A204.1 (cell line): ENCODE measurements around the gene UBXN6.

Experiments used
- FAIRE-seq: peaks from 2 replicates; lab custom pipeline; 2012; peaks lifted over from hg19 to GRCh38; lab: Jason Lieb, UNC

UBXN6 gene

GRCh38 chr19:4456843-4457653 is 546 bp downstream of the UBXN6 start:
- no peak for FAIRE-seq

- no peak for FAIRE-seq
These were observed 1.1 kb downstream of the UBXN6 start for GRCh38 chr19:4456476-4456842.

- FAIRE-seq, result no peak
These were observed 1.7 kb downstream of the UBXN6 start for GRCh38 chr19:4455719-4456475.

- FAIRE-seq, result no peak
These were observed 2.6 kb downstream of the UBXN6 start for GRCh38 chr19:4454747-4455718.

- no peak for FAIRE-seq
These were observed 4.1 kb downstream of the UBXN6 start for GRCh38 chr19:4453232-4454179.

DNA sequence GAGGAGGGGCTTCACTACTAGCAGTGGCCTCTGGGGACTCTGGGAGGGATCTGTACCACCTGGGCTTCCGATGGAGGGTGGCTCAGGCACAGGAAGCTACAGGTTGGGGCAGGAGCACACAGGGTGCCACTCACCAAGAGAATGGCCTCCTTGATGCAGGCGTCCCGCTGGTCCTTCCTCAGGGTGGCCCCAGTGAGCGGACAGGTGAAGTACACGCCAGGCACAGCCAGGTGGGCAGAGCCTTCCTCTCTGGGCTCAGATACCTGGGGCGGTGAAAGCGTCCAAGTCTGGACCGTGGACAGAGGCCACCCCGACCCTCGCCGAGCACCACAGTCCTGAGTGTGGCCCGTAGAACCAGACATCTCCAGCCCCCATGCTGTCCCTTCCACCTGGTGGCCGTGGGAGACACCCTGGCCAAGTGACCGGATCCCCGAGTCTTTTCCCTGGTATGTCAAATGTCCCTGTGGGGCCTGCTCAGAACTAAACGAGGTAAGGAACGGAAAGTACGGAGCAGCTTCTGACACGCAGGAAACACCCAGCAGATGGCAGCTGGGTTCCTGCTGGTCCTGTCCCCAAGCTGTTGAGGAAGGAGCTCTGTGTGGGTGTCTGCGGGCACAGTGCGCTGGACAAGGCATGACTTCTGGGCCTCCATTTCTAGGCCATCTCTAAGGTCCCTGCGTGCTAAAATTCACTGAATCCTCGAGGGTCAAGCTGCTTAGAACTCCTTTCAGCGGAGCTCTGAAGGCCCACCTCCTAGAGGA is 5.2 kb downstream of the UBXN6 start:
- no peak for FAIRE-seq

GRCh38 chr19:4449639-4450028 is 8.0 kb downstream of the UBXN6 start:
- FAIRE-seq, result no peak

DNA sequence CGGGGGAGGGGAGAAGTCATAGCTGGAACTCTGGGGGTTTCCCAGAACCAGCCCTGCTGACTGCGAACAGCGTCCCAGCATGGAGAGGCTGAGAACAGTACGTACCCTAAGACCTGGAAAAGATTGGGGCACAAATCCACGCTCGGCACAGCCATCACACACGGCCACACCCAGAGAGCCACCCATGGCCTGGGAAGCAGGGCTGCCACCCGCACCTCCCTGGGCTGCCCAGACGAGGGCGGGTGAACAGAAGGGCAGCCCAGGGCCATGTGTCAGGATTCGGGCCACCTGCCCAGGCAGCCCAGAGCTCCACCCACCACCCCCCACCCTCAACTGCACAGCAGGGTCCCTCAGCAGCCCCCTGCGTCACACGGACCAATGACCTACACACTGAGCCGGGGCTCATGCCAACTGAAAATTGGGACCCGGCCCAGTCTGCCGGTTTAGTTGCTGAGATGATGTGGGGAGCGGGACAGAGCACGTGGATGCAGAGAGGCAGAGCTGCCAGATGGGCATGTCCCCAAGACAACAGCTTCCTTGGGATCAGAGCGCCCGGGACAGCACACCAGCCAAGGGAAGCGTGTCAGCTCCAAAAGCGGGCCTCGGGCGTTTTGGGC is 8.5 kb downstream of the UBXN6 start:
- no peak for FAIRE-seq

DNA sequence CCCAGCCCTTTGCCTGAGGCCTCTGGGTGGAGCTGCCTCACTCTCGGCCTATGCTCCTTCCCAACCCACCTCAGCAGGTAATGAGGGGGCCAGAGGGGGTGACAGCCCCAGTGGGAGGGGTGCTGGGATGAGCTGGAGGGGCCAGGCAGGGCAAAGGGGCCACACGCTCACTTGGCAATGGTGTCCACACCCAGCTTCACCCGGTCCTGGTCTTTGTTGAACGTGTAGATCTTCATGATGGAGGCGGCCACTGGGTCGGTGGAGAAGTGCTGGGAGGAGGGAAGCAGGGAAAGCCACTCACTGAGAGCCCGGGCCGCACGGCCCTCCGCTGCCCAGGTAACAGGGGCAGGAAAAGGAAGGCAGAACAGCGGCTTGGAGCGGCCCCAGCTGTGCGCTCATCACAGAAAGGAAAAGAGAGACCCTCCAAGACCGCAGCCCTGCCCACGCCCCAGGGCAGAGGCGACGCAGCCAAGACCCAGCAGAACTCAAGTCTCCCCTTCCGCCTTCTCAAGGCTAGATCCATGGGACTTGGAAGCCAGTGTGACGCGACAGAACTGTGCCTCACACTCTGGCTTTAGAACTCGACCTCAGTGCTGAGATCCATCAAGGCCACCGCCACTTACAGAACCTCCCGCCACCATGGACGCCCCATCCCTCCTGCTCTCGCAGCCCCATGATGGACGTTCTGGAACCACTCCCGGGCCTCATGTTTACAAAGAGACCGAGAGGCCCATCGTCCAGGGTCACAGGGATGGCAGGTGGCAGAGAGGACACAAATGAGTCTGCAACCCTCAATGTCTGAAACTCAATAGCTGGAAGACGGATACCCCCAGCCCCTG is 9.2 kb downstream of the UBXN6 start:
- FAIRE-seq, result no peak

DNA sequence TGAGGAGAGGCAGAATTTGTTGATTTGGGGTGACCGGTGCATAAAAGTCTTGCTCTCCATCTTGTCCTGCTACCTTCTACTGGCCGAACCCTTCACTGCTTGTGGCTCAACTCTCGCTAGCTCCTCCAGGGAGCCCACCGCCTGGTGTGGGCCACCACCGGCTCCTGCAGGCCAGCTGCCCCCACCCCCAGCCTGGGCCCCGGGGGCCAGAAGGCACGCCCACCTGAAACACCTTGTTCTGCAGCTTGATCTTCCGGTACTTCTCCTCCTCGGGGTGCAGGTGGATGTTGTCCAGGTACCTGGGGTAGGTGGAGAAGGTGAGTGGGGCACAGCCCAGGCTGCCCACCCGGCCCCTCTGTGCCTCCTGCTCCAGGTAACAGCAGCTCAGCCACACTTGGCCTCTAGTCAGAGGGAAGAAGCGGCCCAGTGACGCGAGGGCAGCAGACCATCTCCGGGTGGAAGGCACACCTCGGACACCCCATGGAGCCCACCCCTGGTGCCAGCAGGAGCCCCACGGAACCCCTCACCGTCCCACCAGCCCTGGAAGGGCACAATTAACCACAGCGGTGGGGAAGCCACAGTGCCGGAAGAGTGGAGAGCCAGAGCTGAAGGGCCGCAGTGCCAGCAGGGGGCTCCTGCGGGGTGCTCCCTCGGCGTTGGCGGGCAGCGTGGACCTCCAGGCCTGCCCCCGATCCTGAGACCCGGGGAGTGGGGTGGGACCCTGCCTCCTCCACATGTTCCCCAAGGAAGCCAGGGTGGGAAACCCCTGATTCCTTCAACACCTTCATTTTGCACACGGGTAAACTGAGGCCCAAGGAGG is 10.1 kb downstream of the UBXN6 start:
- FAIRE-seq, result no peak

DNA sequence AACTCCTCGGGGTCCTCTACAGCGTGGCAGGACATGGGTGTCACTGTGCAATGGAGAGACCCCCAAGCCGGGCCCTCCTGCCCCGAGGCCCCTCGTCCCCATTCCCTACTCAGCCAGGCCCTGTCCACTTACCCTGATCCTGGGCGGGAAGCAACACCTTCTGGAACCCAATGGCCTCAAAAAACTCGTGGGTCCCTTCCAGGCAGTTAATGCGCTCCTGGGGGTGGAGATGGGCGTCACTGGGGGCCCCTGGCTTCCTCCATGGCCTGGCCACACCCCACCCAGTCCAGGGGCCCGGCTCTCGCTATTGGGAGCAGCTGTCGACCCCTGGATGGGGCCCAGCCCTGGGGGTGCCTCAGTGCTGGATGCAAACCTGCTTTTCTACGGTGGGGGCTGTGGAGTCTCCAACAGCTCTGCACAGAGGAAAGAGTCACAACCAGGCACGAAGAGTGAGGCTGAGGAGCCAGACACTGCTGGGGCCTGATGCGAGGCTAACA is 10.8 kb downstream of the UBXN6 start:
- no peak for FAIRE-seq

DNA sequence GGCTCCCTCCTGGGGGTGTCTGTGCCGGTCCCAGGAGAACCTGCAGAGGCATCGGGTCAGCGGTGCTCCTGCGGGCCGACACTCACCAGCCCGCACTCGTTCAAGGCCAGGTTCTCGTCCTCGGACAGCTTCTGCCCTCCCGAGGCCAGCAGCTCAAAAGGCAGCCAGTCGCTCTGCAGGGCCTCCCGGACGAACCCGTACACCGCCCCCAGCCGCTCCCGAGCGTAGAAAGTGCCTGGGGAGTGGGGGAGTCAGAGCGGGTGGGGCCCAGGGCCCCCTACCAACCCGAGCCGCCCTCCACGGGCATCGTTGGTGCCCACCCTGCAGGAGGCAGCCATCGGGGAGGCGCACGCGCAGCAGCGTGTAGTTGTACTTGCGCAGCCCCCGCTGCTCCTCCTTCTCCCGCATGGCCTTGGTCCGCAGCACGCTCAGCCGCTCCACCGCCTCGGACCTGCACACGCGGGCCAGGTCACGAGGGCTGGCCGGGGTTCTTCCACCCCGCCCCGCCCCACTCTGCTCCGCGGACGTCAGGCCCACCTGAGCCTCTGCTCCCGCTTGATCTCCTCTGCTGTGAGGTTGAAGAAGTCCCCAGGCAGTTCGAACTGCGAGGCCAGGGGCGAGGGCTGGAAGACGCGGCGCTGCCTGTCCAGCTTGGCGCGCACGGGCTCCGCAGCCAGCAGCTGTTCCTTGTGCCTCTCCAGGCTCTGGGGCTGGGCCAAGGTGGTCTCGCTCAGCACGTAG is 11.5 kb downstream of the UBXN6 start:
- FAIRE-seq, result no peak

DNA sequence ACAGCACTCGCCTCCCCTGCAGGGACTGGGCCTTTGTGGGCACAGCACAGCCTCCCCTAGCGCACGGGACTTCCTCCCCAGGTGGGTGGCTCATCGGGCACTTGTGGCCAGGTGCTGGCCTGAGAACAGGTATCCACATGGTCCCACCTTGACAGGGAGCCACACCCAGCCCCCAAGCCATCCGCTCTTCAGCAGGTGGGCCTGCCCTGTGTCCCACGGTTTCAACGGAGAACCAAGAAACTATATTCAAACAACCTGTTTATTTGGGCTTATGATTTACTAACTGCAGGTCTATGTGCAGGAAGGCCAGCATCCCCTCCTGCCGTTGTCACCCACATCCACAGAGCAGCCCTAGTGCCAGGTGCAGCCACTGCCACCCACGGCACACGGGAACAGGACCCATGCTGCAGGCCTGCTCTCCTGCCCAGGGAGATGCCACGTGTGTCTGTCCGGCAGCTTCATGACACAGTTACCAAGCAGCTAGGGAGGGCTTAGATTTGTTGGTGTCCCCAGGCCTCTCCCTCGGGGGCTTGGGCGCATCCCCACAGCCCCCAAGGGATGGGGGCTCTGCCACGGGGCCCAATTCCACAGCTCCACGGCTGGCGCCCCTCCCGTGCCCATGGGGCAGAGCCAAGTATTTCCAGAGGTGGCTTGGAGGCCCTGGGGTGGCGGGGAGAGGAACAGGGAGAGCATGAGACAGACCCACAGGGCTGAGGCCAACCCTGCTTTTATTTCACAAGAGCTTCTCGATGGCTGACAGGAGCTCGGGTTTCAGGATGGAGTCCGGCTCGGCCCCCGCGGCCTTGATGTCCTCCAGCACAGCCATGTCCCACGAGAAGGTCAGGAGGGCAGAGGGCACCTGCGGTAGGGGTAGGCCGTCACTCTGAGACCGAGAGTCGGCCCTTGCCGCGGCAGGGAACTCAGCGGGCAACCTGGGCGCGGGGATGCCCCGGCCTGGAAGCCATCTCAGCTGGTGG is 12.5 kb downstream of the UBXN6 start:
- FAIRE-seq, result no peak

DNA sequence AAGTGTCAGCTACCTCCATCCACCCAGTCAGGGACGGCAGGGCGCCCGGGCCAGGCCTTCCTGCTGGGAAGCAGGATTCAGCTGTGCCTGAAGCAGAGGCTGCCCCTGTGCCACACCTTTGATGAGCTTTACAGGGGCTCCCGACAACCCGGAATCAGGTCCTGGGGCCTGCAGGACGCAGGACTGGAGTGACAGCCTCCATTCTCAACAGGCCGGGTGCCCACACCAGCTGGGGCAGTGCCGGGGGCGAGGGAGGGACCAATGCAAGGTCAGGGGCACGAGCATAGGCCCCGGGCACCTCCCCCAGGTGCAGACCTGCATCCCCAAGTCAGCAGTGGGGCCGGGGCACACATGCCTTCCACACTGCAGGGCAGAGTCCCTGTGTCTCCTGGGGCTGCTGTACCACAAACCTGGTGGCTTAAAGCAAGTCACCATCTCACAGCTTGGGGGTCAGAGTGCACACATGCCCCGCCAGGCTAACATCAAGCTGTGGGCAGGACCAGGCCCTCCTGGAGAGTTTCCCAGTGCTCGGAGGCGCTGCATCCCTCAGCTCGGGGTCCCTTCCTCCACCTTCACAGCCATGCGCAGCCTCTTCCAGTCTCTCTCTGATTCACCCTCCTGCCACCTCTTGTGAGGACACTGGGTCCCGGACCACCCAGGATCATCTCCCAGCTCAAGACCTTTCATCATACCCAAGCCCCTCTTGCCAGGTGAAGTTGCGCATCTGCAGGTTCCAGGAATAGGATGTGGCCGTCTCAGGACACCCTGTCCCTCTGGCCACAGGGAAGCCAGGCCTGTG is 13.4 kb downstream of the UBXN6 start:
- no peak for FAIRE-seq

DNA sequence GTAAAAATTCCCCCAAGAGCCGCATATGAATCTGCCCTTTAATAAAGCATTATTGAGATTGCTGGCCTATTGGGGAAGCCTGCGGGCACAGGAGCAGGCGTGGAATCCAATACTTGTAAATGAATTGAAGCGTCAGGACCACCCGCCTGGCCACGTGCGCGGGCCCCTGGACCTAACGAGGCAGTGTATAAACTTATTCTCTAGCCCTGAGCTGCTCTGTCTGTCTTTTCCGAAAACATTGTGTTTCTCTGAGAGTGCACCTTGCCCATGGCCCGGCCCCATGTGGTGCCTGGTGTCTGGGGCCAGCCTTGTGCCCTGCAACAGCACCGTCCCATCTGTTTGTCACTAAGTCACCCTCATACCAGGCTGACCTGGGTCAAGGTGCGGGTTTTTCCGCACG is 14.4 kb downstream of the UBXN6 start:
- FAIRE-seq, result no peak

DNA sequence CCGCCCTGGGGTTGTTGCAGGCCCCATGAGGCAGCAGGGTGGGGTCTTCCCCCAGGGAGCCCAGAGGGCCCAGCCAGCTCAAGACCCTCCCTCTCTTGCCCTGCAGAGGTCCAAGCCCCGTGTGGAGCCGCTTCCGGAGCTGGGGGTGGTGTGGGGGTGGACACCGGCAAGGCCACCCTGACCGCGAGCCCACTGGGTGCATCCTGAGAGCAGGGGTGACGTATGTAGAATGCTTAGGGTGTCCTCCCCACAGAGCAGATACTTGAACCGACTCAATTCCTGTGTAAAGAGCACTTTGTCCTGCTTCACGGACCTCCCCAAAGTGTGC is 14.8 kb downstream of the UBXN6 start:
- FAIRE-seq, result no peak
